MV-4-11 (cell line): ENCODE measurements around the gene VSIG10.
"Not testable (repeated sequence)": the region's sequence is repeated elsewhere in the genome, so short reads cannot be mapped to it uniquely, and the experiment has no call there.

Source experiments
- DNase-seq: peaks from one replicate; lab custom pipeline; 2025; lab: John Stamatoyannopoulos, UW

The VSIG10 gene

GRCh38 chr12:118107011-118107410, 3.2 kb upstream of the VSIG10 start:
- DNase-seq: no peak

GRCh38 chr12:118103201-118103600, 610 bp downstream of the VSIG10 start:
- DNase-seq: no peak

DNA sequence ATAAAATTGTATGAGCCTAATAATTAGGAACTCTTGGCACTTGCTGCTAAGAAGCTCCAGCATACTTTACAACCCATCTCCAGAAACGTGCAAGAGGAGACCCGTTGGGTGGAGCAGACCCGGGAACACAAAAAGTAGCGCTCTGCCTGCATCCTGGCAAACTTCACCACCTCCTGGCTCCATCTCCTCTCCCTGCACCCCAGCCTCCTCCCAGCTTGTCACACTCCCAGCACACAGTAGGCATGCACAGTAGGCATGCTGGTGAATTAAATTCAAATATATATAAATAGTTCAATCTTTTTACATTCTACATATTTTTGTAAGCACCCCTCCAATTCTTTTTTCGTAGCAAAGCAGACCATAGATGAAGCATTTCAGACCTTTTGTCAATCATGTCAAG, 1.2 kb downstream of the VSIG10 start:
- DNase-seq: no peak

- DNase-seq: no peak
Observed at GRCh38 chr12:118102070-118102469, 1.7 kb downstream of the VSIG10 start.

- DNase-seq: no peak
Observed at GRCh38 chr12:118101051-118101450, 2.8 kb downstream of the VSIG10 start.

GRCh38 chr12:118098911-118099671, 4.7 kb downstream of the VSIG10 start:
- no peak for DNase-seq

- DNase-seq: no peak
Observed at GRCh38 chr12:118098401-118098800, 5.4 kb downstream of the VSIG10 start.

- no peak for DNase-seq
Observed at GRCh38 chr12:118094039-118094438, 9.8 kb downstream of the VSIG10 start.

GRCh38 chr12:118089782-118090181, 14.0 kb downstream of the VSIG10 start:
- DNase-seq: no peak

DNA sequence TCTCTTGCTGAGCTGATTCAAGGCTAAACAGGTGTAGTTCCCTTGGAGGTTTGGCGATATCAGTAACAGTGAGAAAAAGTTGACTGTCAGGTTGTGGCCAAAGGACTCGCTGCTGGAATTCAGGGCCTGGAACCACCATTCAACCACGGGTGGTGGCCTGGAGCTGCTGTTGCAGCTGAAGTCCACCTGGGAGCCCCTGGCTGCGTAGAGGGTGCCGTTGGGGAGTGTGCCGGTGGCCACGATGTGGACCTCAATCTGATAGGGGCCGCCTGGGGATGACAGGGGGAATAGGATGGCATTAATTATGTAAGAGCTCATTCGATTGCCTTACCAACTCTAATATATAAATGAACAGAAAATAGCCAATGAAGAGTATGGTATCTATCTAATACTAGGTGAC, 21.6 kb downstream of the VSIG10 start:
- DNase-seq: no peak

GRCh38 chr12:118081521-118081920, 22.3 kb downstream of the VSIG10 start:
- DNase-seq: not testable (repeated sequence)

- DNase-seq: no peak
Observed at GRCh38 chr12:118073768-118074167, 30.0 kb downstream of the VSIG10 start.

- DNase-seq: no peak
Observed at GRCh38 chr12:118070650-118071049, 33.2 kb downstream of the VSIG10 start.

- no peak for DNase-seq
Observed at GRCh38 chr12:118068445-118068844, 35.4 kb downstream of the VSIG10 start.

DNA sequence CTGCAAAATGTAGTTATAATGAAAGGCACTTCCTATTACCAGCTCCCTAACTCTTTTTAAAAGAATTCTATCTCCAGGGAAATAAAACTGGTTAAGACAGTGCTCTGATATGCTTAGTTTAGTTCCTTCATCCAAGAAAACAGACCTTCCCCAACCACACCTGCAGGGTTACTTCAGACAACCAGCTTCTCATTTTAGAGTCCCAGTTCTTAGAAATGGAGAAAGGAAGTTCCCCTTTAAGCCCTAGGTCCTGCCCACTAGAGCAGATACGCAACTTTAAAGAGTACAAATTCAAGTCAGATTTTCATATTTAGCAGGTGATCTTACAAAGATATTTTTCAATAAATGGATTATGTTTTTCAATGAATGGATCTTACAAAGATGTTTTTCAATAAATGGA, 38.4 kb downstream of the VSIG10 start:
- DNase-seq: peak; percentile 70

DNA sequence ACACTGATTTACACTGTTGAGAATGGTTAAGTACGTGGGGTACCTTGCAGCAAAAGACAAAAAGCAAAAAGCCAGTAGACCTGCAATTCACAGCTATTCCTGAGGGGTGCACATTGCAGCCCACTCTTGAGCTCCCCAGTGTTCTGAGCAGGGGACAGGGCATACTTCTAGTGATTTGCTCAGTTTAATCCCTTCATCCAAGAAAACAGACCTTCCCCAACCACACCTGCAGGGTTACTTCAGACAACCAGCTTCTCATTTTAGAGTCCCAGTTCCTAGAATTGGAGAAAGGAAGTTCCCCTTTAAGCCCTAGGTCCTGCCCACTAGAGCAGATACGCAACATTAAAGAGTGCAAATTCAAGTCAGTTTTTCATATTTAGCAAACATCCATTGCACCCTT, 39.2 kb downstream of the VSIG10 start:
- peak; percentile 78 for DNase-seq

DNA sequence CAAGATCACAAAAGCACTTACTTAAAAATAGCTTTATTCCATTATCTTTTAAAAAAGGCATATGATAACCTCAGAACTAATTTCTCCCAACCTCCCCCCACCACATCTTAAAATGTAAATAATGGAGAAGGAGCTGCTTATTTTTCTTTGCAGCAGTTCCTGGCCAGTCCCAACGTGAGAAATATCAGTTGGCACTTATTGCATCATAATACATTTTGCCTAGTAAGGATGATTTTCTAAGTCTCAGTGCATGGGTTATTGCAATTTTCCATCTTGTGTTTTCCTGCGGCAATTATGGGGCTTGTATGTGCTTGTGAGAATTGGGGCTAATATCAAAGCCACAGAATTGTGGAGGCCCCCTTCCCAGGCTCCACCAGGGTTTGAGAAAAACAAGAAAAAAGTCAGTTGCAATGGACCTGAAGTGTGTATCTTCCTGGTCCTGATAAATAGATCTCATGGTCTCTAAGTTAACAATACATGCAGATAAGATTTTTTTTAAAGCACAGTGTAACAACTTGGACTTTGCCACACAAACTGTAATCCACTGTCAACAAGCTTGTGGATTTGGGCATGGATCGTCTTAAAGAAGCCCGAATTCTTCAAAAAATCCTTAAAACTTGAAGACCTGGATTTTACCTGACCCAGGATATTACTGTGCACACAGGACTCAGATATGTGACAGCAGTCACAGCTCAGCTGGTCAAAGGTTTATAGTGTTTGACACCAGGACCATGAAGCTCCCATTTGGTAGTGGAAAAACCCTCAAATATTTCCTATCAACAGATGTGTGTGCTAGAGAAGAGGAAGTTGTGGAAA, 40.0 kb downstream of the VSIG10 start:
- DNase-seq: no peak

DNA sequence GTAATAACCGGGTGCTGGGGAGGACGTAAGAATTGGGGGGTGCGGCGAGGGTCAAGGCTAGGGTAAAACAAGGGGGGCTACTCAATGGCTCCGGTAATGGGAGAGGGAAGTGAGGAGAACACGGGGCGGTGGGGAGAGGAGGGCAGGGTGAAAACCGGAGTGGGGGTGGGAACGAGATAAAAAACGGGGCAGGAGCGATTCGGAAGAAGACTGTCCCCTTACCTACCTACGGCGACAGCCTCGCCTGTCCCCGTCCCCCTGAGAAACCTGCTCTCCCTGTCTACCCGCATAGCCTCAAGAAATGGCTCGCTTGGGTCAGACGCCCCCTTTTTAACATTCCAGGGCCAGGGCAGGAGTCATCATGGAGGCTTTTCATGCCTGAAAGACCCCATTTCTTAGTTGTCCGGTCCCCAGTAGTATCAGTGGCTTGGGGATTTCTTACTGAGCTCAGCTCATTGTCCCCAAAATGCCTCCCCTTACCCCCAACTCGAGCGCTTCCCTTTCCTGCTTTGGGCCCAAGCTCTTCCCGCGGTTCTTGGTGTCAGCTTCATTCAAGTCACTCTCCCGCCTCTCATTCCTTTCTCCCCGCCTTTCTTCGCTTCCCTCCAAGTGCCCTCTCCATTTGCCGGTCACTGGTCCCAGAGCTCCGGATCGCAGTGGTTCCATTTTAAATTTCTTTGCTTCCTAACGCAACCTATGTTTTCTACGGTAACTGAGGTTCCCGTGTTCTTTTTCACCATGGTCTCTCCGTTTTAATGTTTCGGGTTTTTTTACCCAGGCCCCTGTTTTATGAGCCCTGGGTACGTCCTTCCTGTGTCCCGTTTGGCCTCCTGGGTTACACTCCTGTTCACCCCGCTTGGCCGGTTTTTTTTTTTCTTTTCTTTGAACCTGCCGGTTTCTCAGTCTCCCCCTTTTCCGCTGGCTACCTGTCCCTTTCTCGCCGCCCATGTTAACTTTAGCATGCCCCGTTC, 41.7 kb downstream of the VSIG10 start:
- peak; percentile 10 for DNase-seq

GRCh38 chr12:118061011-118061872, 42.6 kb downstream of the VSIG10 start, which contains the start of gene WSB2:
Gene WSB2 (minus strand): TSS chr12:118061179. CDS start chr12:118061048, 131 bp downstream.
- DNase-seq: no peak

- no peak for DNase-seq
Observed at GRCh38 chr12:118060301-118061010, 43.4 kb downstream of the VSIG10 start.
